HepG2 (cell line): Measurements from ENCODE around the gene CDC6. TPM values are rescaled to one million over a fixed set of nuclear protein-coding genes. Genes with fewer than 3 reads are reported as not detected.
A peak's percentile ranks its signal among the peaks of the same experiment; 100 is the strongest.

Source experiments
- CEBPB ChIP-seq: IDR thresholded peaks from 2 replicates; pipeline ENCODE4 v1.6.1; 2011; ENCODE audit warnings: low read depth, low read length, improper control_type of control experiment, borderline replicate concordance
- DPF2 ChIP-seq: sonication (generic); formaldehyde crosslinking; IDR thresholded peaks from 2 replicates; pipeline ENCODE4 v1.4.0; 2020; ENCODE audit warnings: mild to moderate bottlenecking, low read depth, missing genetic modification reagents, borderline replicate concordance
- HBP1 ChIP-seq: IDR thresholded peaks from 2 replicates; pipeline ENCODE4 v1.6.1; 2016; ENCODE audit warnings: low read depth, control low read depth
- KDM3A ChIP-seq: IDR thresholded peaks from 2 replicates; pipeline ENCODE4 v1.6.1; 2018; ENCODE audit warnings: low read depth, missing compliant biosample characterization
- MYNN ChIP-seq: sonication (generic); formaldehyde crosslinking; IDR thresholded peaks from 2 replicates; pipeline ENCODE4 v1.4.0; 2020; ENCODE audit warnings: mild to moderate bottlenecking, low read depth, missing genetic modification reagents
- PAX8 ChIP-seq: sonication (generic); formaldehyde crosslinking; IDR thresholded peaks from 2 replicates; pipeline ENCODE4 v1.8.0; 2022; ENCODE audit warnings: mild to moderate bottlenecking, missing genetic modification reagents, borderline replicate concordance
- PBX3 ChIP-seq: sonication (generic); formaldehyde crosslinking; IDR thresholded peaks from 2 replicates; pipeline ENCODE4 v1.8.1; 2023; ENCODE audit warnings: missing genetic modification reagents, inconsistent platforms, borderline replicate concordance
- SIN3A ChIP-seq: IDR thresholded peaks from 2 replicates; pipeline ENCODE4 v1.6.1; 2011; ENCODE audit warnings: low read depth, mild to moderate bottlenecking, control low read depth, low read length, borderline replicate concordance
- SP4 ChIP-seq: sonication (generic); formaldehyde crosslinking; IDR thresholded peaks from 2 replicates; pipeline ENCODE4 v1.8.1; 2023; ENCODE audit warnings: mild to moderate bottlenecking, missing genetic modification reagents
- SPEN ChIP-seq: sonication (generic); formaldehyde crosslinking; IDR thresholded peaks from 2 replicates; pipeline ENCODE4 v1.5.1; 2020; ENCODE audit warnings: low read depth, mild to moderate bottlenecking, missing genetic modification reagents
- SRSF1 ChIP-seq: fragments of 200-400 bp; formaldehyde crosslinking; optimal IDR thresholded peaks from 2 replicates; pipeline ENCODE3; 2017; ENCODE audit warnings: mild to moderate bottlenecking, low read depth, low read length, moderate library complexity
- TGIF2 ChIP-seq: IDR thresholded peaks from 2 replicates; pipeline ENCODE4 v1.6.1; 2016; ENCODE audit warnings: control low read depth, missing compliant biosample characterization
- TOPORS ChIP-seq: sonication (generic); formaldehyde crosslinking; IDR thresholded peaks from 2 replicates; pipeline ENCODE4 v1.8.0; 2023; ENCODE audit warnings: mild to moderate bottlenecking, missing genetic modification reagents
- ZNF124 ChIP-seq: sonication (generic); formaldehyde crosslinking; IDR thresholded peaks from 2 replicates; pipeline ENCODE4 v1.4.0; 2020; ENCODE audit warnings: missing genetic modification reagents
- ZNF383 ChIP-seq: sonication (generic); formaldehyde crosslinking; IDR thresholded peaks from 2 replicates; pipeline ENCODE4 v1.4.0; 2020; ENCODE audit warnings: missing genetic modification reagents, mild to moderate bottlenecking, borderline replicate concordance
- ZNF556 ChIP-seq: sonication (generic); formaldehyde crosslinking; IDR thresholded peaks from 2 replicates; pipeline ENCODE4 v1.4.0; 2020; ENCODE audit warnings: mild to moderate bottlenecking, missing genetic modification reagents, borderline replicate concordance
- polyA plus RNA-seq, 8 experiments: library from polyadenylated mRNA; depleted of rRNA in 3 of 8; stranded (reverse) in 7 of 8; unstranded in 1 of 8; fragments of >200 nt; fragmentation: Illumina TruSeq in 4 of 8; extraction: Trizol in 4 of 8; gene quantifications; 2 replicates each; pipeline versions ENCODE4 v1.2.1 to v1.2.3, GENCODE V29; 2011 to 2016; ENCODE audit warnings: low read depth in 4 of 8, missing spikeins in 1 of 8, mixed read lengths in 1 of 8; ENCODE audit not compliant: insufficient read depth in 1 of 8
- total RNA-seq, 5 experiments: library from RNA; depleted of rRNA; stranded (reverse); fragments of >200 nt; fragmentation: Illumina TruSeq; extraction: Trizol; gene quantifications; 2 replicates each; pipeline ENCODE4 v1.2.3, GENCODE V29; 2016; ENCODE audit warnings: low read depth in 1 of 5
- TF ChIP-seq, protein P1 (sequence below): fragments of 450-650 bp; IDR thresholded peaks from 2 replicates; pipeline ENCODE4 v1.6.1; 2017; ENCODE audit warnings: mild to moderate bottlenecking
- TF ChIP-seq, protein P2 (sequence below): sonication (generic); formaldehyde crosslinking; IDR thresholded peaks from 2 replicates; pipeline ENCODE4 v1.4.0; 2020; ENCODE audit warnings: missing genetic modification reagents, borderline replicate concordance

Gene CDC6
- total and polyA plus RNA-seq, 2 of the 13 experiments (the other 11 are each of a cell fraction or from before 2014, with no cell fraction given): 17.4 to 114 TPM

DNA sequence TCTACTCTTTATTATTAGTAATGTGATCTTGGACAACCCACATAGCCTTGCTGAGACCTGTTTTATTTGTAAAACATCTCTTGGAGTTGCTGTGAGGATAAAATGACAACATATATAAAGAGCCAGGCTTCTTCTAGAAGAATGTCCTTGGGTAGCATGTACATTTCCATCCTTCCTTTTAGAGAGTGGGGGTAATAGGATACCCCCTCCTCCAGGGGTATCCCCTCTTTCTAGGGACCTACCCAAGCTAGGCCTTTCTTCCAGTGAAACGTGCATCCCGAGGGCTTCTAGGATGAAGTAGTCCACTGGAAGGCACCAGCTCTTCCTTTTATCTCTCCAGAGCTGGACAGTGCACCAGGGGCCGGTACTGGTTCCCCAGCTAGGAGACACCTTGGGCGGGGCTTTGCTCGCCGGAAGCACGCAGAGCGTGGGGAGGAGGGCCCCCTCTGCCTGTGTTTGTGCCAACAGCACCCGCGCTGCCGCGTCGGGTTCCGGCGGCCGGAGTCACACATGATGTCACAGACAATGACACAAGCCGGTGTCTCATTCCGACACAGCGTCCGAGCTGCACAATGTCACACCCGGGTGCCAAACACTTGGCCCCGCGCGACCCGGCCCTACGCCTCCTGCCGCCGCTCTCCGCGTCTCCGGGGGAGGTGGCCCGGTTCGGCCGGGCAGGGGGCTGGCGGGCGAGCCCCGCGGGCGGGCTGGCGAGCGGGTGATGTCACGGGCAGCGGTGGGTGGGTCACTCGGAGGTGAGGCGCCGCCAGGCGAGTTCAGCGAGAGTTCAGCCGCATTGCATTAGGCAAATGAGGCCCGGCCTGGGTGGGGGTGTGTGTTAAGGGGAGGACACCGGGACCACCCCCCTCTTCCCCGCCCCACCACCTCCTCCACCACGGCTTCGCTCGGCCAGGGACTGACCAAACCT is 53.5 kb downstream of the CDC6 start (continued):
- TF ChIP-seq, protein P1, sequence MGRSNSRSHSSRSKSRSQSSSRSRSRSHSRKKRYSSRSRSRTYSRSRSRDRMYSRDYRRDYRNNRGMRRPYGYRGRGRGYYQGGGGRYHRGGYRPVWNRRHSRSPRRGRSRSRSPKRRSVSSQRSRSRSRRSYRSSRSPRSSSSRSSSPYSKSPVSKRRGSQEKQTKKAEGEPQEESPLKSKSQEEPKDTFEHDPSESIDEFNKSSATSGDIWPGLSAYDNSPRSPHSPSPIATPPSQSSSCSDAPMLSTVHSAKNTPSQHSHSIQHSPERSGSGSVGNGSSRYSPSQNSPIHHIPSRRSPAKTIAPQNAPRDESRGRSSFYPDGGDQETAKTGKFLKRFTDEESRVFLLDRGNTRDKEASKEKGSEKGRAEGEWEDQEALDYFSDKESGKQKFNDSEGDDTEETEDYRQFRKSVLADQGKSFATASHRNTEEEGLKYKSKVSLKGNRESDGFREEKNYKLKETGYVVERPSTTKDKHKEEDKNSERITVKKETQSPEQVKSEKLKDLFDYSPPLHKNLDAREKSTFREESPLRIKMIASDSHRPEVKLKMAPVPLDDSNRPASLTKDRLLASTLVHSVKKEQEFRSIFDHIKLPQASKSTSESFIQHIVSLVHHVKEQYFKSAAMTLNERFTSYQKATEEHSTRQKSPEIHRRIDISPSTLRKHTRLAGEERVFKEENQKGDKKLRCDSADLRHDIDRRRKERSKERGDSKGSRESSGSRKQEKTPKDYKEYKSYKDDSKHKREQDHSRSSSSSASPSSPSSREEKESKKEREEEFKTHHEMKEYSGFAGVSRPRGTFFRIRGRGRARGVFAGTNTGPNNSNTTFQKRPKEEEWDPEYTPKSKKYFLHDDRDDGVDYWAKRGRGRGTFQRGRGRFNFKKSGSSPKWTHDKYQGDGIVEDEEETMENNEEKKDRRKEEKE: no peak
- no peak for TF ChIP-seq KDM3A (CRISPR knock-in tag)
- TF ChIP-seq TOPORS (CRISPR knock-in tag): no peak
- 0 out of 2 replicates have a peak, but pooled peaks have one; percentile 72 for TF ChIP-seq PAX8 (CRISPR knock-in tag)
- TF ChIP-seq SPEN (CRISPR knock-in tag): peak; percentile 74
- no peak for TF ChIP-seq TGIF2 (CRISPR knock-in tag)
- peak; percentile 34; the same call in 1 of the 2 replicates for TF ChIP-seq SIN3A
- TF ChIP-seq PBX3 (CRISPR knock-in tag): no peak
- no peak for TF ChIP-seq ZNF383 (CRISPR knock-in tag)
- TF ChIP-seq CEBPB: 0 out of 2 replicates have a peak, but pooled peaks have one; percentile 1
- peak; percentile 62; the same call in 1 of the 2 replicates for TF ChIP-seq HBP1 (CRISPR knock-in tag)
- TF ChIP-seq MYNN (CRISPR knock-in tag): 0 out of 2 replicates have a peak, but pooled peaks have one; percentile 34
- TF ChIP-seq, protein P2, sequence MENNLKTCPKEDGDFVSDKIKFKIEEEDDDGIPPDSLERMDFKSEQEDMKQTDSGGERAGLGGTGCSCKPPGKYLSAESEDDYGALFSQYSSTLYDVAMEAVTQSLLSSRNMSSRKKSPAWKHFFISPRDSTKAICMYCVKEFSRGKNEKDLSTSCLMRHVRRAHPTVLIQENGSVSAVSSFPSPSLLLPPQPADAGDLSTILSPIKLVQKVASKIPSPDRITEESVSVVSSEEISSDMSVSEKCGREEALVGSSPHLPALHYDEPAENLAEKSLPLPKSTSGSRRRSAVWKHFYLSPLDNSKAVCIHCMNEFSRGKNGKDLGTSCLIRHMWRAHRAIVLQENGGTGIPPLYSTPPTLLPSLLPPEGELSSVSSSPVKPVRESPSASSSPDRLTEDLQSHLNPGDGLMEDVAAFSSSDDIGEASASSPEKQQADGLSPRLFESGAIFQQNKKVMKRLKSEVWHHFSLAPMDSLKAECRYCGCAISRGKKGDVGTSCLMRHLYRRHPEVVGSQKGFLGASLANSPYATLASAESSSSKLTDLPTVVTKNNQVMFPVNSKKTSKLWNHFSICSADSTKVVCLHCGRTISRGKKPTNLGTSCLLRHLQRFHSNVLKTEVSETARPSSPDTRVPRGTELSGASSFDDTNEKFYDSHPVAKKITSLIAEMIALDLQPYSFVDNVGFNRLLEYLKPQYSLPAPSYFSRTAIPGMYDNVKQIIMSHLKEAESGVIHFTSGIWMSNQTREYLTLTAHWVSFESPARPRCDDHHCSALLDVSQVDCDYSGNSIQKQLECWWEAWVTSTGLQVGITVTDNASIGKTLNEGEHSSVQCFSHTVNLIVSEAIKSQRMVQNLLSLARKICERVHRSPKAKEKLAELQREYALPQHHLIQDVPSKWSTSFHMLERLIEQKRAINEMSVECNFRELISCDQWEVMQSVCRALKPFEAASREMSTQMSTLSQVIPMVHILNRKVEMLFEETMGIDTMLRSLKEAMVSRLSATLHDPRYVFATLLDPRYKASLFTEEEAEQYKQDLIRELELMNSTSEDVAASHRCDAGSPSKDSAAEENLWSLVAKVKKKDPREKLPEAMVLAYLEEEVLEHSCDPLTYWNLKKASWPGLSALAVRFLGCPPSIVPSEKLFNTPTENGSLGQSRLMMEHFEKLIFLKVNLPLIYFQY (CRISPR knock-in tag): peak; percentile 44; the same call in 1 of the 2 replicates
- no peak for TF ChIP-seq ZNF124 (CRISPR knock-in tag)
- TF ChIP-seq ZNF556 (CRISPR knock-in tag): peak; percentile 93; the same call in 1 of the 2 replicates
- peak; percentile 61; the same call in 1 of the 2 replicates for TF ChIP-seq DPF2
- TF ChIP-seq SP4 (CRISPR knock-in tag): peak; percentile 72; the same call in 1 of the 2 replicates
- no peak for TF ChIP-seq SRSF1
